Chondrocyte (in vitro differentiated cells): ENCODE measurements around the gene SLC16A8. TPM values are rescaled to one million over a fixed set of nuclear protein-coding genes. Genes with fewer than 3 reads are reported as not detected.
A peak's percentile ranks its signal among the peaks of the same experiment; 100 is the strongest.

Experiments
- DNase-seq: peaks from one replicate; pipeline ENCODE4 v3.0.0; 2021; ENCODE audit warnings: mixed read lengths, low spot score
- H3K27ac Mint-ChIP-seq: one replicate; pipeline ENCODE4 v1.8.0; 2021; ENCODE audit warnings: mild to moderate bottlenecking, moderate library complexity, mixed read lengths; ENCODE audit not compliant: unreplicated experiment
- H3K27me3 Mint-ChIP-seq: 2 replicates; pipeline ENCODE4 v1.8.0; 2021; ENCODE audit warnings: low read depth, mixed read lengths
- H3K36me3 Mint-ChIP-seq: 2 replicates; pipeline ENCODE4 v1.8.0; 2021; ENCODE audit warnings: low read depth, mixed read lengths
- H3K4me1 Mint-ChIP-seq: 2 replicates; pipeline ENCODE4 v1.8.0; 2021; ENCODE audit warnings: low read depth, mild to moderate bottlenecking, mixed read lengths
- H3K4me3 Mint-ChIP-seq: one replicate; pipeline ENCODE4 v1.8.0; 2021; ENCODE audit warnings: mild to moderate bottlenecking, moderate library complexity, mixed read lengths; ENCODE audit not compliant: unreplicated experiment
- H3K9me3 Mint-ChIP-seq: 2 replicates; pipeline ENCODE4 v1.8.0; 2021; ENCODE audit warnings: low read depth, mixed read lengths
- CTCF ChIP-seq: fragments of 200-600 bp; sonication (generic); IDR thresholded peaks from 2 replicates; pipeline ENCODE4 v1.5.0; 2021; ENCODE audit warnings: antibody characterized with exemption, mild to moderate bottlenecking, moderate library complexity
- total RNA-seq: library from RNA; stranded (reverse); gene quantifications from 3 replicates; pipeline ENCODE4 v1.2.1, GENCODE V29; 2021

The SLC16A8 gene
- total RNA-seq, 1 donor from 2014 or later = 0.50 TPM

GRCh38 chr22:38098410-38099249 is 14.6 kb upstream of the SLC16A8 start:
- Mint-ChIP-seq H3K27ac (no peak overlapping the region), H3K36me3 (no peaks in the 10 kb centered on the region), H3K9me3 (no peaks in the 10 kb centered on the region), H3K4me1 (peaks cover 15% of the 10 kb centered on the region), H3K27me3 (no peaks in the 10 kb centered on the region), H3K4me3 (no peak overlapping the region)
- no peak for TF ChIP-seq CTCF
- DNase-seq = no peak

GRCh38 chr22:38097557-38098409 is 13.8 kb upstream of the SLC16A8 start:
- Mint-ChIP-seq H3K4me3 (no peak overlapping the region), H3K27ac (peak overlapping the region; percentile 62), H3K4me1 (peaks cover 15% of the 10 kb centered on the region), H3K9me3 (no peaks in the 10 kb centered on the region), H3K36me3 (no peaks in the 10 kb centered on the region), H3K27me3 (no peaks in the 10 kb centered on the region)
- peak; percentile 70 for TF ChIP-seq CTCF
- DNase-seq = peak; percentile 72

GRCh38 chr22:38097058-38097457 is 13.1 kb upstream of the SLC16A8 start:
- no peaks in the 10 kb centered on the region for H3K9me3 Mint-ChIP-seq
- H3K27ac Mint-ChIP-seq = peak overlapping the region; percentile 62
- DNase-seq = no peak
- H3K36me3 Mint-ChIP-seq = no peaks in the 10 kb centered on the region
- no peak for TF ChIP-seq CTCF
- no peak overlapping the region for H3K4me3 Mint-ChIP-seq
- H3K4me1 Mint-ChIP-seq = peaks cover 15% of the 10 kb centered on the region
- no peaks in the 10 kb centered on the region for H3K27me3 Mint-ChIP-seq

- no peaks in the 10 kb centered on the region for H3K9me3 Mint-ChIP-seq
- H3K27ac Mint-ChIP-seq = no peak overlapping the region
- no peak for TF ChIP-seq CTCF
Observed at GRCh38 chr22:38089474-38089851, 5.5 kb upstream of the SLC16A8 start.

GRCh38 chr22:38088629-38089473 is 4.9 kb upstream of the SLC16A8 start:
- no peaks in the 10 kb centered on the region for H3K9me3 Mint-ChIP-seq
- peak; percentile 73 for DNase-seq
- no peak for TF ChIP-seq CTCF
- H3K4me1 Mint-ChIP-seq = no peaks in the 10 kb centered on the region
- no peak overlapping the region for H3K27ac Mint-ChIP-seq
- no peaks in the 10 kb centered on the region for H3K27me3 Mint-ChIP-seq
- no peak overlapping the region for H3K4me3 Mint-ChIP-seq
- H3K36me3 Mint-ChIP-seq = peaks cover 3% of the 10 kb centered on the region

More at GRCh38 chr22:38089474-38089851, 5.5 kb upstream of the SLC16A8 start:
- peaks cover 3% of the 10 kb centered on the region for H3K36me3 Mint-ChIP-seq
- DNase-seq = peak; percentile 75
- no peak overlapping the region for H3K4me3 Mint-ChIP-seq
- H3K27me3 Mint-ChIP-seq = no peaks in the 10 kb centered on the region
- H3K4me1 Mint-ChIP-seq = no peaks in the 10 kb centered on the region
